H54 (cell line): ENCODE measurements around the gene PCK2.

ENCODE experiments used
- DNase-seq: peaks from one replicate; pipeline ENCODE4 v3.0.0; 2011; ENCODE audit warnings: low spot score, mixed read lengths; ENCODE audit not compliant: insufficient read length
- FAIRE-seq: peaks from 3 replicates; lab custom pipeline; 2011; peaks lifted over from hg19 to GRCh38; lab: Jason Lieb, UNC
- POLR2A ChIP-seq: IDR thresholded peaks from 2 replicates; pipeline ENCODE4 v1.6.1; 2011; ENCODE audit warnings: low read depth, mild to moderate bottlenecking, low read length

Gene PCK2

DNA sequence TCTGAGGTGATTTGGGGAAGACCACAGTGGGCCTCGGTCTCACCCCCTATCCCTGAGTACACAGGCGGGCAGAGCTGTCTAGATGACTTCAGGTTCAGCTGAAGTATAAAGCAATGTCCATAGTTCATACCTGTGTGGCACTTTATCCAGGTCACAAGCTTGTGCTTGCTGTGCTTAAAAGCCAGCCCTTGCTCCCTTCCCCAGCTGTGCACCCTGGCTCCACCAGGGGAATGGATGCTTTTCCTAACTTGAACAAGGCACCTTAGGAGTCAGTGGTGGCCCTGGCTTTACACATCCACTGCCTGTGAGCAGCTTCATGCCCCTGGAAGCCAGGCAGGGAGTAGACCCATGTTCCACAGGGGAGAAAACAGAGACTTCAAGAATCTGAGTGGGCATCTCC, 36.8 kb upstream of the PCK2 start:
- no peak for TF ChIP-seq POLR2A
- no peak for FAIRE-seq
- DNase-seq = no peak

DNA sequence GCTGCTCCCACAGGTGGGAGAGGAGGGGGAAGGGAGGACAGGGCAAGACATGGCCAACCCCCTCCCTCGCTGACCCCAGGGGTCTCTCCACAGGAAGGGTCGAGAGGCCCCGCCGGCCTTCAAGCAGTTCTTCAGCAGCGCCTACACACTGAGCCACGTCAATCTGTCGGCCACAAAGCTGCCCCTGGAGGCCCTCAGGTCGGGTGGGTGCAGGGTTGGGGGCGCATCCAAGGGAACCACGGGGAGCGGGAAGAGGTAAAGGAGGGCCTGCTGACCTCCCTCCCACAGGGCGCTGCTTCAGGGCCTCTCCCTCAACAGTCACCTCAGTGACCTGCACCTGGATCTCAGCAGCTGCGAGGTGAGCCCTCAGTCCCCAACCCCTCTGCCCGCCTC, 36.2 kb upstream of the PCK2 start:
- no peak for FAIRE-seq
- no peak for DNase-seq
- TF ChIP-seq POLR2A = no peak

DNA sequence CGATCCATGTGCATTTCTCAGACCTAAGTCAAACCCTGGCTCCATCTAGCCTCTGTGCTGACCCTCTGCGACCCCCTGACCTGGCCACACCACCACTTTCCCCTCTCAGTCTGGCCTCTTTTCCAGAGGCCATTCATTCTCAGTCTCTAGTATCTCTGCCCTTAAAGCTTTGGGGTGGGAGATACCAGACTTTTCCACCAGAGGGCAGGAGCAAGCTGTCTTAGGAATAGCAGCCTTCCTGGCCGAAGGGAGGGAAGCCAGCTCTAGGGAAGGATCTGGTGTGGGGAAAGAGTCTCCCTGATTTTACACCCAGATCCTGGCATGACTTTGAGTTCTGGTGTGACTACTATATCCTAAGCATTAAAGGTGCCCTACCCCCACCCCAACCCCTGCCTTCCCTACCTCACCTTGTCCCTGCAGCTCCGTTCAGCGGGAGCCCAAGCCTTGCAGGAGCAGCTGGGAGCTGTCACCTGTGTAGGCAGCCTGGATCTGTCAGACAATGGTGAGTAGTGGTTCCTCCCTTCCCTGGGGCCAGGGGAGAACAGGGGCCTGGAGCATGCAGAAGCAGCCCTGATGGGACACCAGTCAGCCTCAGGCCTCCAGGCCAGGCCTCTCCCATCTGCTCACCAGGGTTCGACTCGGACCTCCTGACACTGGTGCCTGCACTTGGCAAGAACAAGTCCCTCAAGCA, 35.7 kb upstream of the PCK2 start:
- no peak for TF ChIP-seq POLR2A
- DNase-seq (peak; percentile 66), FAIRE-seq (no peak)

DNA sequence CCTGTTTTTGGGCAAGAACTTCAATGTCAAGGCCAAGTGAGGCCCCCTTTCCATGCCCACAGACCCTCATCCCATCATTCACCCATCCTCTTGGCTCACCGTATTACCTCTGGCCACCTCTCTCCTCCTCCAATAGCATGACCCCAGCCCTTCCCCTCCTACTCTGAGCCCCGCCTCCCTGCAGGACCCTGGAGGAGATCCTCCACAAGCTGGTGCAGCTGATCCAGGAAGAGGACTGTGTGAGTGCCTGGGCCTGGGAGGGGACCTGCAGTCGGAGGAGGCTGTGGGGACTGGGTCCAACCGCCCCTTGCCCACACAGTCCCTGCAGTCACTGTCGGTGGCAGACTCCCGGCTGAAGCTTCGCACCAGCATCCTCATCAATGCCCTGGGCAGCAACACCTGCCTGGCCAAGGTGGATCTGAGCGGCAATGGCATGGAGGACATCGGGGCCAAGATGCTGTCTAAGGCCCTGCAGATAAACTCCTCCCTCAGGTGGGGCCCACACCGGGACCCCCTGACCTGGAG, 35.1 kb upstream of the PCK2 start:
- FAIRE-seq (no peak), DNase-seq (no peak)
- TF ChIP-seq POLR2A = no peak

DNA sequence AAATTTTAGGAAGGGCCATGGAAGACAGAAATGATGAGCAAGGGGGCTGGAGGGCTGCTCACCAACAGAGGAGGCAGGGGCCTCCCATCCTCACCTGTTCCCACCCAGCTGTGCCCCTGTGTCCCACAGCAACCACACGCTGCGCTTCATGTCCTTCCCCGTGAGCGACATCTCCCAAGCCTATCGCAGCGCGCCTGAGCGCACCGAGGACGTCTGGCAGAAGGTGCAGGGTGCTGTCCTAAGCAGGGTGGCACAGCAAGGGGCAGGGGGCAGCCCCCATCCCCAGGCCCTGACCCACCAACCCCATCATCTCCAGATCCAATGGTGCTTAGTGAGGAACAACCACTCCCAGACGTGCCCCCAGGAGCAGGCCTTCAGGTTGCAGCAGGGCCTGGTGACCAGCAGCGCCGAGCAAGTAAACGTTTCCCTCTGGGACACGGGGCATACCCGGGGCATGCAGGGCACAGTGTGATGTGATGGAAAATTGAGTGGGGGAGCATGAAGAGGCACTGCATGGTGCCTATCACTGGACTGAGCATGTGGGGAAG, 34.2 kb upstream of the PCK2 start:
- FAIRE-seq (no peak), DNase-seq (no peak)
- no peak for TF ChIP-seq POLR2A

DNA sequence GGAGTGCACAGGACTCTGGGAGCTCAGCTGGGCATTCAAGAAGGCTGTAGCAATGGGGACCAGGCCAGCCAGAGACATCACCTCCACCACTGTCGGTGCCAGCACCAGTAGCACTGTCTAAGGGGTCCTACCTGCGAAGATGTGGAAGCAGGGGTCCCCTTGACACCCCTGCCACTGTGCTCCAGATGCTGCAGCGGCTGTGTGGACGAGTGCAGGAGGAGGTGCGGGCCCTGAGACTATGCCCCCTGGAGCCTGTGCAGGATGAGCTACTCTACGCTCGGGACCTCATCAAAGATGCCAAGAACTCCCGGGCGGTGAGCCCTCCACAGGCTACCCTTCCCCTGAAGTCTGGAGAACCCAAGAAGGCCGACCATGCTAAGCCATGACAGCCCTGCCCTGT, 33.7 kb upstream of the PCK2 start:
- FAIRE-seq (no peak), DNase-seq (no peak)
- no peak for TF ChIP-seq POLR2A

DNA sequence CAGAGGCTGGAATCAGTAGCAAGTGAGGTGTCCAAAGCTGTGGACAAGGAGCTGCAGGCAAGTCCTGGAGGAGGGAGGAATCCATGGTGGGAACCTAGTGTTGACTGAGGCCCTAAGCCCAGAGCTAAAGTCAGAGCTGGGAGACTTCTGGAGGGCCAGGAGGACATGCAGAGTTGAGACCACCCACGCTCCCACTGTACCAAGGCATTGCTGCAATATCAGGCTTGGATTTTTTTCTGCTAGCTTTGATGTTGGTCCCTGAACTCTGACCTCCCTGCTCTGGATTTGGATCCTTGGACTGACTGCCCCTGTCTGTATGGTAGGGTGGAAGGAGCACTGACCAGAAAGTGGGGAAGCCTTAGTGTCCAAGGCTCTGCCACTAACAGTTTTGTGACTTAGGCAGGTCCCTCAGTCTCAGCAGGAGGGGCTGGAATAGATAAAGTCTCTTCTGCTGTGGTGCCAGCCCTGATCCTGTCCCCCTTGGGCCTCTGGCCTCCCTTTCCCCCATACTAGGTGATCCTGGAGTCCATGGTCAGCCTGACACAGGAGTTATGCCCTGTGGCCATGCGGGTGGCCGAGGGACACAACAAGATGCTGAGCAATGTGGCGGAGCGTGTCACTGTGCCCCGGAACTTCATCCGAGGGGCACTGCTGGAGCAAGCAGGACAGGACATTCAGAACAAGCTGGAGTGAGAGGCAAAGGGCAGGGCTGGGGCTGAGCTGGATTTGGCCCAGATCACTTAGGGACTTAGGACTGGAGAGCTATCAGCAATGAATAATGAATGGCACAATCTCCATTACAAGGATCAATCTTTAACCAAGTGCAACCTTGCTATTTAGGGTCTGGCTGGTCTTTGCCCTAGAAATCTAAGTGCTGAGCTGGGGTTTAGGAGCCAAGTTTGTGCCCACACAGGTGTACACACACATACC, 32.9 kb upstream of the PCK2 start:
- TF ChIP-seq POLR2A = no peak
- DNase-seq = no peak

DNA sequence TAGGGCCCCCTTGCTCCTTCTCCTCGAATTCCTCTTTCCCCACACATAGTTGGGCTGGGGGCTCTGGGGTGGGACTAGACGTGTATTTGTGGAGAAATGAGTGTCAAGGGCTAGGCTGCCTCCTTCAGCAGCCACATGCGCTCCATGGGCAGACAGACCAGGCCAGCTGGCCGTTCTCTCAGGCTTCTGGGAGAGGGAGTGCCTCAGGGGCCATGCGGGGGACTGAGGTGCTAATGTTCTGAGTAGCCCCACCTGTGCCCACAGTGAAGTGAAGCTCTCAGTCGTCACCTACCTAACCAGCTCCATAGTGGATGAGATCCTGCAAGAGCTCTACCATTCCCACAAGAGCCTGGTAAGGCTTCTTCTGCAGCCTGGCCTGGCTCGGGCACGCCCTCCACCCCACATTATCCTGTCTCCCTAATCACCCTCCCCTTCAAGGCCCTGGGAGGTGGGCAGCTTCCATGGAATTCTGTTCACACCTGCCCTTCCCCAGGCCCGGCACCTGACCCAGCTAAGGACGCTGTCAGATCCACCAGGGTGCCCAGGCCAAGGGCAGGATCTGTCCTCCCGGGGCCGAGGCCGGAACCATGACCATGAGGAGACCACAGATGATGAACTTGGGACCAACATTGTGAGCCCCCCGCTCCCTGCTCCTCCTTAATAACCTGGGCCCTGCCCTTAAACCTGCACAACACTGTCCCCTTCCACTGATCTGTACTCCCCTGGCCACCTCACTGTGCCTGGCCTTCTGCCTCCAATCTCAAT, 31.7 kb upstream of the PCK2 start:
- no peak for TF ChIP-seq POLR2A
- no peak for FAIRE-seq
- DNase-seq = no peak

More for the DNA sequence above, 32.9 kb upstream of the PCK2 start:
- no peak for FAIRE-seq

DNA sequence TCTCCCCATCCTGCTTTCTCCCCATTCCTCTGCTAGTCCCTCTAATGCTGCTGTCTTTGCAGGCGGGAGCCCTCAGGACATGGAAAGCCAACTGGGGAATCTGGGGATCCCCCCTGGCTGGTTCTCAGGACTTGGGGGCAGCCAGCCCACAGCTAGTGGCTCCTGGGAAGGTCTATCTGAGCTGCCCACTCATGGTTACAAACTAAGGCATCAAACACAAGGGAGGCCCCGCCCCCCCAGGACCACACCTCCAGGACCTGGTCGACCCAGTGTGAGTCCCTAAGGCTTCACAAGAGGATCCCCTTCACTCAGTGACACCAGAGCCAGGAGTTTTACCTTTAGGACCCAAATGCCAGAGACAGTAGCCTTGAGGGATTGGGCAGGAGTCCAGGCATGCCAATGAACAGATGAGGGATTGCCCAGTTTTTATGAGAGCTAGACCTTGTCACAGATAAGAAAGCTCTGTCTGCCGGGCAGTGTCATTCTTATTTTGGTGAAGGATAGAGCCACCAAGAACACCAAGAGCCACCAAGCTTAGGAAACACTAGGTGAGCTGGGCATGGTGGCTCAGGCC, 30.8 kb upstream of the PCK2 start:
- FAIRE-seq = no peak
- DNase-seq = no peak
- no peak for TF ChIP-seq POLR2A

DNA sequence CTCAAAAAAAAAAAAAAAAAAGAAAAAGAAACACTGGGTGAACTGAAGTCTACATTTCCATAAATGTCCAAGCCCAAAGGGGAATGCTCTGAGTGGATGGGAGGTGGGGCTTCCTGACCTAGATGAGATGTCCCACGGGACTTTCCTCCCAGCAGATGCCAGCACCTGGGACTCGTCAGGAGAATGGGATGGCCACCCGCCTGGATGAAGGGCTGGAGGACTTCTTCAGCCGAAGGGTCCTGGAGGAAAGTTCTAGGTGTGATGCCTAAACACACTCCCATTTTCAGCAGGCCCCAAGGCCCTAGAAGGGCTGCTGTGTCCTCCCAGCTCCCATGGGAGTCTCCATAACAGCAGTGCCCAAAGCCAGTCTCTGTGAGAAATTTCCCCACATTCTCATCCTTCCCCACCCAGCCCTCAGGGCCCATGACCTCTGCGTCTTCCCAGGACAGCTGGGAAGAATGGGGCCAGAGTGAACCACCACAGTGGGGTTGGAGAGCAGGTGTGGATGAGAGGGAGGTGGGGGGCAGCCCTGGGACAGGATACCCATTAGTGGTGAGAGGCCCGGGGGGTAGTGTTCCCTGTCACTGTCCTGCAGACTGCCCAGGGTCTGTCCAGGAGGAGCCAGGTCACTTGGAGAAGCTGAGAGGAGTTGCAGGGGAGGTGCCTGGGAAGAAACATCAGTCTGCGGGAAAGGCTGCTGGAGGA, 29.9 kb upstream of the PCK2 start:
- no peak for TF ChIP-seq POLR2A
- DNase-seq (no peak), FAIRE-seq (no peak)

DNA sequence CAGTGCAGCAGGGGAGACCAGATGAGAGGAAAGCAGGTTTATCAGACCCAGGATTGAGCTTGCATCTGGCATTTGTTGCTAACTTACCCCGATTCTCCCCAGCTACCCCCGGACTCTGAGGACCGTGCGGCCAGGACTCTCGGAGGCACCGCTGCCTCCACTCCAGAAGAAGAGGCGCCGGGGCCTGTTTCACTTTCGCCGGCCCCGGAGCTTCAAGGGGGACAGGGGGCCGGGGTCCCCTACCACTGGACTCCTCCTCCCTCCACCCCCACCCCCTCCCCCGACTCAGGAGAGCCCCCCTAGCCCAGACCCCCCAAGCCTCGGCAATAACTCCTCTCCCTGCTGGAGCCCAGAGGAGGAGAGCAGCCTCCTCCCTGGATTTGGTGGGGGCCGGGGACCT, 29.3 kb upstream of the PCK2 start:
- no peak for FAIRE-seq

DNA sequence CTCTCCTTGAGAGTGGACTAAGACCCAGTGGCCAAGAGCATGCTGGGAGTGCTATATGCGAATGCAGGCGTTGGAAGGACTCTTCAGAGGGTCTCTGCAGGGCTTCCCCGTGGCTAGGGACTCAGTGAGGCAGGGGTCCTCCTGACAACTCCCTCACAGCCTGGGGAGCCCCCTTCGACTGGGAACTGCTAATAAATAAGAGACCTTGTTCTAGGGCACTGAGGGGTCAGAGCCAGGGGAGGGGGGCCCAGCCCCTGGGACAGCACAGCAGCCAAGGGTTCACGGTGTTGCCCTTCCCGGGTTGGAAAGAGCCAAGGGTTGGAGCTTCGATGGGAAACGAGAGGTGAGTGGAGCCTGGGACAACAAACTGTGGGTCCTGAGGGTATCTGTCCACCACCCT, 28.7 kb upstream of the PCK2 start:
- DNase-seq (no peak), FAIRE-seq (no peak)
- no peak for TF ChIP-seq POLR2A

More for the DNA sequence above, 29.3 kb upstream of the PCK2 start:
- no peak for DNase-seq
- no peak for TF ChIP-seq POLR2A

DNA sequence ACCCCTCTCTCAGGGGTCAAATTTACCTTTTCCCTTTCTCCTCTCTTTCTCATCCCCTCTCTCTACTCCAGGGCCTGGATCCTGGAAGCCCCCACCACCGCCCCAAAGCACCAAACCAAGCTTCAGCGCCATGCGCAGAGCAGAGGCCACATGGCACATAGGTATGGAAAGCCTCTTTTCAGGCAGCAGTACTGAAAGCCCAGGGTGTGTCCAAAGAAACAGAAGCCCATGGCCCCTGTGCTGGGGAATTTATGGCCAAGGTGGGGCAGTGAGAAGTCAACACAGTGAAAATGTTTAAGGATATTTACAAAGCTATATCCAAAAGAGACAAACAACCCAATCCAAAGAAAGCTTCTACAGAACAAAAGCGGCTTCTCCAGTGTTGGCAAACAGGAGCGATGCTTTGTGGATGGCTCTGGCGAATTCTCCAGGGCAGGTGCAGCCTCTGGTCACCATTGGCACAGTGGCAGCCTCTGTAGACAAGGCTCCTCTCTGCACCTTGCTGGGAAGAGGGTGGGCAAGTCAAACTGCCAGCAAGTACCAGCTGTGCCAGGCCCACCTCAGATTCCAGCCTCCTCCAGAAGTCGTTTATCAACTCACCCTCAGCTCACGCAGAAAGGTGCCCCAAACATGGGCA, 27.5 kb upstream of the PCK2 start:
- TF ChIP-seq POLR2A = no peak
- DNase-seq = no peak
- FAIRE-seq = no peak
